Ovary (tissue), 3 donors: ENCODE data around the gene INTS3.

Experiments used
- EP300 ChIP-seq: sonication (generic); formaldehyde crosslinking; IDR thresholded peaks from one replicate; pipeline ENCODE4 v1.6.1; 2017; ENCODE audit warnings: antibody characterized with exemption
- POLR2A ChIP-seq: fragments of 450-650 bp; IDR thresholded peaks from one replicate; pipeline ENCODE4 v1.6.1; 2017; ENCODE audit warnings: antibody characterized with exemption, mild to moderate bottlenecking, moderate library complexity
- TF ChIP-seq, protein P1 (sequence below), 3 donors: fragments of 450-650 bp in 2 of 3; fragments of 200-600 bp in 1 of 3; IDR thresholded peaks; one replicate each; pipeline versions ENCODE4 v1.5.1 to v1.8.0; 2016 to 2022; ENCODE audit warnings: antibody characterized with exemption in 3 of 3, mild to moderate bottlenecking in 1 of 3
- donor health status: DM: no; HTN: no; CAD: no.

DNA sequence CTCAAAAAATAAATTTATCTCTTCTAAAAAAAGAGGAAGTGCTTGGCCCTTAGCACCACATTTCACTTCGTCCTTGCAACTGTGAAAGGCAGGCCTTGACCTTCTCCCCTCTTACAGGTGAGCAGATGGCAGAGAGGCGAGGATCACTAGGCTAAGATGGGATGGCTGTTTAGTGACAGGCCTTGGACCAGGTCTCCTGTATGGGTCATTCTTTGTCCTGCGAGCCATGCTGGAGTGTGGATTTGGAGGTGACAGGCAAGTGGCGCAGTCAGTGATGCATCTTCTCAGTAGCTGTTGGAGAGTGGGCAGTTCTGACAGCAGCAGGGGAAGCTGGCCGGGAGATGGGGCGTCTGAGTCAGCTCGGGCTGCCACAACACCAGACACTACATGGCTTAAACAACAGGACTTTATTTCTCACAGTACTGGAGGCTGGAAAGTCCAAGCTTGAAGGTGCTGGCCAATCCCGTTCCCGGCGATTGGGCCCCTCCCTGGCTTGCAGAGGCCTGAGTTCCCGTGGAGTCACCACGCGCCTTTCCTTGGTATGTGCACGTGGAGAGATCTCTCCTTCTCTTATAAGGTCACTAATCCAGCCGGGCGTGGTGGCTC is 63.9 kb downstream of the INTS3 start:
- TF ChIP-seq, protein P1, sequence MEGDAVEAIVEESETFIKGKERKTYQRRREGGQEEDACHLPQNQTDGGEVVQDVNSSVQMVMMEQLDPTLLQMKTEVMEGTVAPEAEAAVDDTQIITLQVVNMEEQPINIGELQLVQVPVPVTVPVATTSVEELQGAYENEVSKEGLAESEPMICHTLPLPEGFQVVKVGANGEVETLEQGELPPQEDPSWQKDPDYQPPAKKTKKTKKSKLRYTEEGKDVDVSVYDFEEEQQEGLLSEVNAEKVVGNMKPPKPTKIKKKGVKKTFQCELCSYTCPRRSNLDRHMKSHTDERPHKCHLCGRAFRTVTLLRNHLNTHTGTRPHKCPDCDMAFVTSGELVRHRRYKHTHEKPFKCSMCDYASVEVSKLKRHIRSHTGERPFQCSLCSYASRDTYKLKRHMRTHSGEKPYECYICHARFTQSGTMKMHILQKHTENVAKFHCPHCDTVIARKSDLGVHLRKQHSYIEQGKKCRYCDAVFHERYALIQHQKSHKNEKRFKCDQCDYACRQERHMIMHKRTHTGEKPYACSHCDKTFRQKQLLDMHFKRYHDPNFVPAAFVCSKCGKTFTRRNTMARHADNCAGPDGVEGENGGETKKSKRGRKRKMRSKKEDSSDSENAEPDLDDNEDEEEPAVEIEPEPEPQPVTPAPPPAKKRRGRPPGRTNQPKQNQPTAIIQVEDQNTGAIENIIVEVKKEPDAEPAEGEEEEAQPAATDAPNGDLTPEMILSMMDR (IDR thresholded peaks at IDR 0.05): no peak
- TF ChIP-seq POLR2A: no peak
- TF ChIP-seq EP300: no peak
